NCI-H226 (cell line): ENCODE results near the gene BPIFB3.

Experiments used
- DNase-seq: peaks from one replicate; pipeline ENCODE4 v3.0.0-alpha.2; 2015

The BPIFB3 gene

DNA sequence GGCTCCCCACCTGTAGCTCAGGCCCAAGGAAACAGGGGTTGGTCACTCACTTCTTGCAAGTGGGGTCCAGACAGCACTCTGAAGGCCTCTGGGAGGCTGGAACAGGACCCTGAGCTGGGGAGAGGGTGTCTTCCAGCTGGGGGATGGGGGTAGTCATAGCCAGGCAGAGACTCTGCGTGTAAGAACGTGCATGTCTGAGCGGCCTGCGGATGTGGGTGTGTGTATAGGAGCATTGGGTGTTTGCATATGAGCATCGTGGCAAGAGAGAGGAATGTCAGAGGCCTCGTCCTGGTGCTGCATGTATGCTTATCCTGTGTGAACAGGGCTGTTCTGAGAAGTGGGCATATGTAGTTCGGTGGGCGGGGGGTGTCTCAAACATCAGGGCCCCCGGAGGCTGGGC is 12.1 kb downstream of the BPIFB3 start:
- DNase-seq = no peak

DNA sequence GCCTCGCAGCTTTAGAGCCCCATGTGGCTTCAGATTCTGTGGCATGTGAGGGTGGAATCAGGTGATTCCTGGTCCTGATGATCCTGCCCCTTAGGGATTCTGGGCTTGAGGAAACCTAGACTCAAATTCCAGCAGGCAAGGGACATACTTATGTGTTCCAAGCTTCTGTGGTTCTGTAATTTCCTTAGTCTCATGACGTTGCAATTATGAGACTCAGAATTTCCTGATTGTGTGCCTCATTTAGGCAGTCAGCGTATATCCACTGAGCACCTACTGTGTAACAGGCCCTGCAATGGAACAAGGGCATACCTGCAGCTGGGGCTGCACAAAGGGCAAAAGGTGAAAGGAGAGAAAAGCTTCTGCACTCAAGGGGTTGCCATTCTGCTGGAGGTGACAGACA is 14.1 kb downstream of the BPIFB3 start:
- no peak for DNase-seq

DNA sequence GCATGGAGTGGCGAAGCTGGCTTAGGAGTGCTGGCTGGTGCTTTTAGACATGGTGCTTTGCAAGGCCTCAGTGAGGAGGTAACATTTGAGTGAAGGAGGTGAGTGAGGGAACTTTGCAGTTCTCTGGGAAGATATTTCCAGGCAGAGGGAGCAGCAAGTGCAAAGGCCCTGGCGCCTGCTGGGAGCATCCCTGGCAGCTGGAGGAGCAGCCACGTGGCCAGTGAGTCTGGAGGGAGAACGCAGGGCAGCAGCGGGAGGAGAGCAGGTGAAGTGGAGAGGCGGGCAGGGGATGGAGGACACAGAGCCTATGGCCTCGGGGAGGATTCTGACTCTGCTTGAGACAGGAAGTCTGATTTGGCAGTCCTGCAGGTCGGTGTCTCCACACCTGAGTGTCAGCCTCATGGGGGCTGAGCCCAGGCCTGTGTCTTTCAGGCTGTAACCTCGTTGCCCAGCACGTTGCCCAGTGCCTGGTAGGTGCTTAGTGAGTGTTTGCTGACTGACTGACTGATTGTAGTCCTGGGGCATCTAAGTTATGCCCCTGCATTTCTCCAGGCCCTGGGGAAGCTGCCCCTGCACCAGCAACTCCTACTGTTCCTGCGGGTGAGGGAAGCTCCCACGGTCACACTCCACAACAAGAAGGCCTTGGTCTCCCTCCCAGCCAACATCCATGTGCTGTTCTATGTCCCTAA is 14.7 kb downstream of the BPIFB3 start:
- DNase-seq = no peak

GRCh38 chr20:33069673-33070072 is 16.0 kb downstream of the BPIFB3 start:
- DNase-seq = no peak

- no peak for DNase-seq
These were observed 16.7 kb downstream of the BPIFB3 start for GRCh38 chr20:33070111-33071053.

DNA sequence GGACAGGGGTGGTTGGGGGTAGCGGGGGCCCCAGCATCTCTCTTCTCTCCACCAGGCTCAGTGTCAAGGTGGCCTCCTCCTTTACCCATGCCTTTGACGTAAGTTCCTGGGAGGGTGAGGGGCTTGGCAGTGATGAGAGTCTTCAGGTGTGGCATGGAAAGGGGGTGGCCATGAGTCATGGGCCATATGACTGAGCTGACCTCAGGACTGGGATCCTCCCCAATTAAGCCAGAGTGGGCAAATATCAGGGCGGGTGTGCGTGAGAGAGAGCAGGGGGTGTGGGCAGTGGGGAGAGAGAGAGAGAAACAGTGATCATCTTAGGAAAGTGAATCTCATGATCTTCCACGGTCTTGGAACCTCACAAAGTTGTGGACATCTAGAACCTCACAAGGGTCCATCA is 17.5 kb downstream of the BPIFB3 start:
- no peak for DNase-seq

DNA sequence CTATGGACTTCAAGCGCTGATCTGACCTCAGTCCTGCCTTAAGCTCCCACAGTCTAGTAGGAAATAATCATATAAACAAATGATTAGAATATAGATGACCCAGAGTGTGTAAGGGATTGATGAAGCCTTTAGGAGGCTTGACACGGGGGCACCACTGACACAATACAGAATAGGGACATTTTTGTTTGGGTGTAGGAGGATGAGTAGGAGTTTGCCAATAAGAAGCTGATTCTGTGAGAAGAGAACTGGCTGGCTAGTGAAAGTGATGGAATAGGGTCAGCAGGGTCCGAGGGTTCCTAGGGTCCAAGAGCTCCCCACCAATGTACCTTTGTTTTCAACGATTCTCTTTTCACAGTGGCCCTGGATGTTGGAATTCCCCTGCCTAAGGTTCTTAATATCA is 18.7 kb downstream of the BPIFB3 start:
- DNase-seq = no peak

DNA sequence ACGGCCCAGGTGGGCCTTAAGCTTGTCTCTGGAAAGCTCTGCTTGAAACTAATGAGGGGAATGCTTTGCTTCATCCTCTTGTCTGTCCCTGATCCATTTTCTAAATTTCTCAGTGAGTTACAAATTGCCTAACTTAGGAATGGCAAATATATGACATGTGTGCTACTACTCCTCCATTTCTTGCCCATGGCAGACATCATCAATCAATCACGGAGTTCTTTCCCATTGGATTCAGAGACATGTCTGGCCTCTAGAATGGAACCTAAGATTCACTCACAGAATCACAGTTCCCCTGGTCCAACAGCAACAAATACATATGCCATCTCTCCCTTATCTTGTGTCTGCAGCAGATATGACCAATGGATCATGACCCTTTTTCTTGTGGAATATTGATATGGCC is 19.1 kb downstream of the BPIFB3 start:
- DNase-seq = no peak

DNA sequence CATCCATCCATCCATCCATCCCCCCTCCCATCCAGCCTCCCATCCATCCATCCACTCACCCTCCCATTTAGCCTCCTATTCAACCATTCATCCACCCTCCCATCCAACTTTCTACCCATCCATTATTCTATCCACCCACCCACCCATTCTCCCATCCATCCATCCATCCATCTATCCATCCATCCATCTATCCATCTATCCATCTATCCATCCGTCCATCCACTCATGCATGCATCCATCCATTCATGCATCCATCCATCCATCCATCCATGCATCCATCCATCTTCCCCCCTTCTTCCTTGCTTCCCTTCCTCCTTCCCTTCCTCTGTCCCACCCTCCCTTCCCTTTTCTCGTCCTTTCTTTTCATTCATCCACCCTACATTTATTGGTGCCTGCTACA is 21.0 kb downstream of the BPIFB3 start:
- DNase-seq = no peak

GRCh38 chr20:33075281-33075680 is 21.6 kb downstream of the BPIFB3 start:
- no peak for DNase-seq

GRCh38 chr20:33076662-33077372 is 23.1 kb downstream of the BPIFB3 start:
- DNase-seq = no peak

DNA sequence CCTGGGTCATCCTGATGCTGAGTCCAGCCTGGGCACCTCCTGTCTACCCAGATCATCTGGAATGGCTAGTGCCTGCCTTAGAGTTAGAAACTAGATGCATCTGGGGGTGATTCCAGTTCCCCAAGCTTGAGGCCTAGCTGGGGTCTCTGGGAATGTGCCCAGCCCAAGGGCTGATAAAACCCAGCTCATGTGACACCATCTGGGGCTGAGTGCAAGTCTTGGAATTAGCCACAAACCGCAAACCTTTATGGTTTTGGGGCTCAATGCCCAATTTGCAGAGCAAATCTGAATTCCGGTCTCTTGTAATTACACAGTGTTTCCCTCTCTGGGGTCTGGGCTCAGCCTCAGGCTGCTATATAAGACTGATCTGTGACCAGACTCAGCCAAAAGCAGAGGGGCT is 25.6 kb downstream of the BPIFB3 start, which contains the start of gene BPIFB4:
Gene BPIFB4 (plus strand): TSS at position 385 of the 400 bp plus-strand sequence. CDS start 1,884 bp downstream, outside the sequence.
- DNase-seq = no peak

DNA sequence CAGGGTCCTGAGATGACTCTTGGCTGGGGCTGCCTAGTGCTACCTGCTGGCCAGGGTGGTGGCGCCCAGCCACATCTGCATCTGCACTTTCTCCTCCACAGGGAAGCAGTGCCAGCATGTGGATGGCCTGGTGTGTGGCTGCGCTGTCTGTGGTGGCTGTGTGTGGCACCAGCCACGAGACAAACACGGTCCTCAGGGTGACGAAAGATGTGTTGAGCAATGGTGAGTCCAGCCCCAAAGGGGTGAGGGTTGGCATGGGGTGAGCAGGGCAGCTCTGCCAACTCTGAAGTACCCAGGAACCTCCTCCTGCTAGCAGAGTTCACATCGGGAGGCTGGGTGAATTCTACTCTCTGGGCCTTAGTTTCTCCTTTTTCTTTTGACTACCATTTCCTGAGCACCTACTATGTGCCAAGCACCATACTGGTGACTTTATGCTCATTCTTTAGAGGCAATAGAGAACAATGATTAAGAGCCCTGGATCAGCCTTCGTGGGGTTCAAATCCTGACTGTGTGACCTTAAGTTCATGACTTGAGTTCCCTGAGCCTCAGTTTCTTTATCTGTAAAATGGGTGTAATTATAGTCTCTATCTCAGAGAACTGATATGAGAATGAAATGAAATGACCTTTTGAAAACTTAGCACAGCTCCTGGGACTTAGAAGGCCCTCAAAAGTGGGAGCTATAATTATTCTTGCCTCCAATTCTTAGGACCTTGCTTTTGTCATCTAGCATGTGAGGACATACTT is 27.9 kb downstream of the BPIFB3 start:
- no peak for DNase-seq

DNA sequence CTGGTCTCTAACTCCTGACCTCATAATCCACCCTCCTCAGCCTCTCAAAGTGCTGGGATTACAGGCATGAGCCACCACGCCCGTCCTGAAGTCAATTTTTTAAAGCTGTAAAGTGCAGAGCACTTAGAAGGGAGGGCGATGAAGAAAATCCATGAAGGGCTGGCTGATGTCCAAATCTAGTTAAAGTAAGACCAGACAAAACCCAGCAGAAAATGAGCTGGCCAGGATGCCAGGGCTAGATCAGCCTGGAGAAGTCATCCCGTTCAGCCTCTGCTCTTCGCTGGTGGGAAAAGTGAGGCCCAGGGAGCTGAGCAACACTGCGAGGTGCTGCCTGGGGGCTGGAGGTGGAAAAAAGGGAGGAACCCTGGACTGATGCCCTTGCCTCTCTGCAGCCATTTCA is 28.8 kb downstream of the BPIFB3 start:
- no peak for DNase-seq

GRCh38 chr20:33083544-33084340 is 30.0 kb downstream of the BPIFB3 start:
- DNase-seq = no peak

GRCh38 chr20:33084722-33085121 is 31.0 kb downstream of the BPIFB3 start:
- DNase-seq = no peak

DNA sequence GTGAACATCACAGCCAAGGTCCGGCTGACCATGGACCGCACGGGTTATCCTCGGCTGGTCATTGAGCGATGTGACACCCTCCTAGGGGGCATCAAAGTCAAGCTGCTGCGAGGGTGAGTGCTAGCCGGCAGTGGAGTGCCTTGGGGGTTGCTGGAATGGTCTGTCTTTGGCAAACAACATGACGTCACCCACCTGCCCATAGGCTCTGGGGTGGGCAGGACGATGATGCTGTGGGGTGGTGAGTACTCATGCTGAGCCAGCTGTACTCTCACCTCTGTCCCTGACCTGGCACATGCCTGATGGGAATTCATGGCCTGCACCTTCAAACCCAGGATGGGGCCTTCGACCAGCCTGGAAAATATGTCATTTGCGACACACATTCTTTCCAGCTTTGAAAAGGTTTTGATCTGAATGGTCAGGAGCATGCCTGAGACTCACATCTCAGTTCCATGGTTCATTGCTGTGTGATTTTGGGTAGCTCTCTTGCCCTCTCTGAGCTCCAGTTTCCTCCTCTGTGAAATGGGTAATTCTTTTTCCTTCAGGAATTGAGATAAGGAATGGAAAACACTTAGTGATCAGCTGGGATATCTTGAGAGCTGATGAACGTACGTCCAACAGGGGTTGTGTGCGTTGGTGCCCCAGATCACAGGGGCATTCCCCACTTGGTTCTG is 32.5 kb downstream of the BPIFB3 start:
- no peak for DNase-seq

GRCh38 chr20:33091147-33091546 is 37.4 kb downstream of the BPIFB3 start:
- no peak for DNase-seq

GRCh38 chr20:33091693-33092092 is 38.0 kb downstream of the BPIFB3 start:
- no peak for DNase-seq

DNA sequence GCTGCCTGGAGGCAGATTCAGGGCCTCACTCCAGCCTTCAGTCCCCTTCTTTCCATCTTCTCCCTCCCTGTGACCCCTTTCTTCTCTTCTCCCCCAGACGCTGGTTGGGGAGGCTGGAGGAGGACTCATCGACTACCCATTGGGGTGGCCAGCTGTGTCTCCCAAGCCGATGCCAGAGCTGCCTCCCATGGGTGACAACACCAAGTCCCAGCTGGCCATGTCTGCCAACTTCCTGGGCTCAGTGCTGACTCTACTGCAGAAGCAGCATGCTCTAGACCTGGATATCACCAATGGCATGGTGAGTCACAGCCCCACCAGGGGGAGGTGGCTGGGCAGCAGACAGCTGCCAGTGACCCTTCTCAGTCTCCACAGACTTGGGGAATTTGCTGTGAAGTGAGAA is 38.7 kb downstream of the BPIFB3 start:
- no peak for DNase-seq

- DNase-seq = no peak
These were observed 39.4 kb downstream of the BPIFB3 start for GRCh38 chr20:33093074-33093473.
